PC-3 (cell line): ENCODE measurements around the gene RAB6A. TPM values are rescaled to one million over a fixed set of nuclear protein-coding genes. Genes with fewer than 3 reads are reported as not detected.

ENCODE experiments used
- ATAC-seq: fragments of 200-7000 bp; cut with Tn5 transposase; 2 replicates; pipeline ENCODE4 v1.9.1; 2020; ENCODE audit warnings: mild to moderate bottlenecking, moderate library complexity
- BruUV-seq: library from RNA; stranded (reverse); fragments of 400-500 nt; replicated peaks from 2 replicates; lab custom pipeline; 2021; lab: Mats Ljungman, UMichigan
- CTCF ChIA-PET: fragments of 300-600 bp; sonication (Branson Sonifier 250); formaldehyde crosslinking; loops from one replicate; lab custom pipeline; 2022; ENCODE audit warnings: antibody characterized with exemption; lab: Charles Lee
- POLR2A ChIA-PET: fragments of 300-600 bp; sonication (Branson Sonifier 250); formaldehyde crosslinking; loops from one replicate; lab custom pipeline; 2022; ENCODE audit warnings: antibody characterized with exemption; ENCODE audit not compliant: unreplicated experiment; lab: Charles Lee
- DNase-seq: peaks from one replicate; pipeline ENCODE4 v3.0.0-alpha.2; 2015
- H2AFZ ChIP-seq: fragments of 300-600 bp; sonication (generic); 2 replicates; pipeline ENCODE4 v1.6.0; 2016; ENCODE audit warnings: antibody characterized with exemption, low read length
- H3F3A ChIP-seq: fragments of 300-600 bp; sonication (generic); one replicate; pipeline ENCODE4 v1.6.0; 2017; ENCODE audit warnings: antibody characterized with exemption, low read length, control low read depth, mild to moderate bottlenecking; ENCODE audit not compliant: unreplicated experiment
- H3K27ac ChIP-seq: fragments of 300-600 bp; sonication (generic); 2 replicates; pipeline ENCODE4 v1.5.1; 2016; ENCODE audit warnings: mild to moderate bottlenecking, low read length
- H3K27me3 ChIP-seq: fragments of 300-600 bp; sonication (generic); 2 replicates; pipeline ENCODE4 v1.6.1; 2016; ENCODE audit warnings: low read length, mixed read lengths
- H3K36me3 ChIP-seq: fragments of 300-600 bp; sonication (generic); 2 replicates; pipeline ENCODE4 v1.6.1; 2016; ENCODE audit warnings: low read depth, mixed run types, low read length, mixed read lengths
- H3K4me1 ChIP-seq: fragments of 300-600 bp; sonication (generic); 2 replicates; pipeline ENCODE4 v1.5.1; 2016; ENCODE audit warnings: low read length; ENCODE audit not compliant: insufficient read depth
- H3K4me2 ChIP-seq: fragments of 300-600 bp; sonication (generic); 2 replicates; pipeline ENCODE4 v1.6.0; 2016; ENCODE audit warnings: low read length
- H3K4me3 ChIP-seq: fragments of 300-600 bp; sonication (generic); 2 replicates; pipeline ENCODE4 v1.5.1; 2016; ENCODE audit warnings: mild to moderate bottlenecking, low read length, mixed read lengths
- H3K79me2 ChIP-seq: fragments of 300-600 bp; sonication (generic); 2 replicates; pipeline ENCODE4 v1.6.1; 2017; ENCODE audit warnings: low read length, mixed read lengths
- H3K9ac ChIP-seq: fragments of 300-600 bp; sonication (generic); 2 replicates; pipeline ENCODE4 v1.6.0; 2016; ENCODE audit warnings: mild to moderate bottlenecking, low read length
- H3K9me2 ChIP-seq: fragments of 300-600 bp; sonication (generic); replicated peaks from 2 replicates; pipeline ENCODE4 v1.6.1; 2016; ENCODE audit warnings: mixed run types, low read length, mixed read lengths
- H3K9me3 ChIP-seq: fragments of 300-600 bp; sonication (generic); 2 replicates; pipeline ENCODE4 v1.6.1; 2016; ENCODE audit warnings: low read length, mixed read lengths
- H4K20me1 ChIP-seq: fragments of 300-600 bp; sonication (generic); 2 replicates; pipeline ENCODE4 v1.6.1; 2016; ENCODE audit warnings: low read length, mixed read lengths
- EZH2 ChIP-seq: fragments of 300-600 bp; sonication (generic); IDR thresholded peaks from one replicate; pipeline ENCODE4 v1.6.1; 2017; ENCODE audit warnings: antibody characterized with exemption, mild to moderate bottlenecking, low read length; ENCODE audit not compliant: unreplicated experiment
- EZH2phosphoT487 ChIP-seq: fragments of 300-600 bp; sonication (generic); IDR thresholded peaks from 2 replicates; pipeline ENCODE4 v1.6.1; 2018; ENCODE audit warnings: mild to moderate bottlenecking, antibody characterized with exemption, low read length, borderline replicate concordance
- intact Hi-C: fragments of 100-400 bp; cut with micrococcal nuclease; formaldehyde crosslinking; loops from 2 replicates; pipeline ENCODE4 v1.9.0; 2023
- total RNA-seq: library from RNA; depleted of rRNA; stranded (reverse); fragments of >200 nt; gene quantifications from 2 replicates; pipeline ENCODE4 v1.2.3, GENCODE V29; 2014
- TF ChIP-seq, protein P1 (sequence below): fragments of 300-600 bp; sonication (generic); conservative IDR thresholded peaks from 2 replicates; pipeline ENCODE4 v1.5.1; 2017; ENCODE audit warnings: antibody characterized with exemption, low read depth, mild to moderate bottlenecking, low read length

Gene RAB6A
- total RNA-seq, 1 experiment from 2014 or later = 97.9 TPM

- Histone ChIP-seq H3K9me3 (no peaks in the 10 kb centered on the region), H3K79me2 (peaks cover 8% of the 10 kb centered on the region; the same call in 1 of the 2 replicates), H3K4me2 (no peak overlapping the region), H3K9me2 (no peaks in the 10 kb centered on the region), H3K27ac (no peak overlapping the region), H3K27me3 (no peaks in the 10 kb centered on the region), H4K20me1 (no peaks in the 10 kb centered on the region), H2AFZ (no peak overlapping the region), H3F3A (no peaks in the 10 kb centered on the region), H3K4me1 (no peaks in the 10 kb centered on the region), H3K9ac (no peak overlapping the region), H3K36me3 (no peaks in the 10 kb centered on the region), H3K4me3 (no peak overlapping the region)
- POLR2A ChIA-PET = no interaction called here
- no peak for DNase-seq
- TF ChIP-seq EZH2phosphoT487 = no peak
- no peak for TF ChIP-seq EZH2
- TF ChIP-seq, protein P1, sequence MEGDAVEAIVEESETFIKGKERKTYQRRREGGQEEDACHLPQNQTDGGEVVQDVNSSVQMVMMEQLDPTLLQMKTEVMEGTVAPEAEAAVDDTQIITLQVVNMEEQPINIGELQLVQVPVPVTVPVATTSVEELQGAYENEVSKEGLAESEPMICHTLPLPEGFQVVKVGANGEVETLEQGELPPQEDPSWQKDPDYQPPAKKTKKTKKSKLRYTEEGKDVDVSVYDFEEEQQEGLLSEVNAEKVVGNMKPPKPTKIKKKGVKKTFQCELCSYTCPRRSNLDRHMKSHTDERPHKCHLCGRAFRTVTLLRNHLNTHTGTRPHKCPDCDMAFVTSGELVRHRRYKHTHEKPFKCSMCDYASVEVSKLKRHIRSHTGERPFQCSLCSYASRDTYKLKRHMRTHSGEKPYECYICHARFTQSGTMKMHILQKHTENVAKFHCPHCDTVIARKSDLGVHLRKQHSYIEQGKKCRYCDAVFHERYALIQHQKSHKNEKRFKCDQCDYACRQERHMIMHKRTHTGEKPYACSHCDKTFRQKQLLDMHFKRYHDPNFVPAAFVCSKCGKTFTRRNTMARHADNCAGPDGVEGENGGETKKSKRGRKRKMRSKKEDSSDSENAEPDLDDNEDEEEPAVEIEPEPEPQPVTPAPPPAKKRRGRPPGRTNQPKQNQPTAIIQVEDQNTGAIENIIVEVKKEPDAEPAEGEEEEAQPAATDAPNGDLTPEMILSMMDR = no peak
- ATAC-seq = no peak
- intact Hi-C loops = no loop called here
- CTCF ChIA-PET = no interaction called here
- no TSS peak for BruUV-seq
Observed at GRCh38 chr11:73800276-73800806, 39.5 kb upstream of the RAB6A start.

GRCh38 chr11:73797457-73797856 lies 36.6 kb upstream of the RAB6A start:
- no peak for DNase-seq
- no peak for ATAC-seq
- no peak overlapping the region for H3K27ac ChIP-seq
- H3K9me2 ChIP-seq = no peaks in the 10 kb centered on the region
- H3K4me3 ChIP-seq = no peak overlapping the region
- H3K4me1 ChIP-seq = no peaks in the 10 kb centered on the region
- POLR2A ChIA-PET = no interaction called here
- H3K9ac ChIP-seq = no peak overlapping the region
- no TSS peak for BruUV-seq
- CTCF ChIA-PET = no interaction called here
- H3K27me3 ChIP-seq = no peaks in the 10 kb centered on the region
- peaks cover 4% of the 10 kb centered on the region; the same call in 1 of the 2 replicates for H3K79me2 ChIP-seq
- no peak for TF ChIP-seq EZH2phosphoT487
- H3F3A ChIP-seq = no peaks in the 10 kb centered on the region
- no peaks in the 10 kb centered on the region for H3K36me3 ChIP-seq
- intact Hi-C loops = no loop called here
- no peaks in the 10 kb centered on the region for H4K20me1 ChIP-seq
- H3K4me2 ChIP-seq = no peak overlapping the region
- H2AFZ ChIP-seq = no peak overlapping the region
- H3K9me3 ChIP-seq = no peaks in the 10 kb centered on the region

DNA sequence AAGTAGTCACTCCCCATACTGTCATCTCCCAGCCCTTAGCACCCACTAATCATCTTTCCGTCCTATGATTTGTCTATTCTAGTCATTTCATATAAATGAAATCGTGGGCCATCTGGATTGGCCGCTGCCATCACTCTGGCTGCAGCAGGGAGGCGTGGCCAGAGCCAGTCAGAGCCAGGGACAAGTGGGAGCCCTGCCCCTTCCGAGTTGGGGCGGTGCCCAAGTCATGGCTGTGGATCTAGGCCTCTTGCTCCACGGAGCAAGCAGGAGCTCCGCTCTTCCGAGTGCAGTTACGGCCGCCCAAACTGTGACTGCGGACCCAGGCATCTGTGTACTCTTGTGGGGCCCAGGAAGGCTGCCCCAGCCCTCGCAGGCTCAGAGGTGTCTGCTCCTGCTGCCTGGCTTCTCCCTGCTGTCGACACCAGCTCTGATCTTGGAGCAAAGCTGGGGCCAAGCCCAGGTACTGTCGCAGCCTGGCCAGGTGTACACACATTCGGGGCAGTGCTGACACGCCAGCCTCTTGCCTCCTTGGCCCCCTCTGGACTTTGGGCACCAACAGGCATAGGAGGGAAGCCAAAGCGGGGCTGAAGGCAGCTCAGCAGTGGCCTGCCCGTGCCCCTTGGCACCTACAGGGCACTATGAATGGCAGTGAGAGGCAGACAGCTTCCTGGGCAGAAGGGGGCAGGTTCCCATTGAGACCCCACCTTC lies 35.2 kb upstream of the RAB6A start:
- Histone ChIP-seq H3K4me2 (no peak overlapping the region), H3K4me3 (no peak overlapping the region), H3K27me3 (no peaks in the 10 kb centered on the region), H3K9ac (no peak overlapping the region), H2AFZ (no peak overlapping the region), H3K36me3 (no peaks in the 10 kb centered on the region), H3K9me3 (no peaks in the 10 kb centered on the region), H3K4me1 (no peaks in the 10 kb centered on the region), H4K20me1 (no peaks in the 10 kb centered on the region), H3F3A (no peaks in the 10 kb centered on the region), H3K9me2 (no peaks in the 10 kb centered on the region), H3K79me2 (peaks cover 7% of the 10 kb centered on the region; the same call in 1 of the 2 replicates), H3K27ac (no peak overlapping the region)
- ChIA-PET POLR2A (no interaction called here), CTCF (no interaction called here)
- no TSS peak for BruUV-seq
- DNase-seq = no peak
- ATAC-seq = no peak
- intact Hi-C loops = no loop called here
- TF ChIP-seq EZH2phosphoT487 (no peak), EZH2 (no peak)
- TF ChIP-seq, protein P1 = no peak
